Trophoblast cell (in vitro differentiated cells and primary cell): ENCODE measurements around the gene IFNA17.
"Not testable (repeated sequence)": the region's sequence is repeated elsewhere in the genome, so short reads cannot be mapped to it uniquely, and the experiment has no call there.

Experiments used
- DNase-seq, 2 donors: peaks; one replicate each; pipeline ENCODE4 v3.0.0-alpha.2; 2016
- H2AFZ ChIP-seq: 2 replicates; pipeline ENCODE4 v1.6.1; 2013; ENCODE audit warnings: low read length, moderate library complexity, mild to moderate bottlenecking; ENCODE audit not compliant: insufficient read depth, poor library complexity
- H2AK5ac ChIP-seq: 2 replicates; pipeline ENCODE4 v1.6.1; 2013; ENCODE audit warnings: mild to moderate bottlenecking, low read length
- H2BK120ac ChIP-seq: 2 replicates; pipeline ENCODE4 v1.6.1; 2013; ENCODE audit warnings: low read length, mild to moderate bottlenecking, moderate library complexity; ENCODE audit not compliant: insufficient read depth, poor library complexity
- H2BK12ac ChIP-seq: 2 replicates; pipeline ENCODE4 v1.6.1; 2013; ENCODE audit warnings: mild to moderate bottlenecking, low read length, moderate library complexity
- H2BK5ac ChIP-seq: 2 replicates; pipeline ENCODE4 v1.6.1; 2013; ENCODE audit warnings: low read length, low read depth, moderate library complexity, mild to moderate bottlenecking; ENCODE audit not compliant: poor library complexity
- H3K14ac ChIP-seq: 2 replicates; pipeline ENCODE4 v1.6.1; 2013; ENCODE audit warnings: mild to moderate bottlenecking, low read length
- H3K18ac ChIP-seq: 2 replicates; pipeline ENCODE4 v1.6.1; 2013; ENCODE audit warnings: mild to moderate bottlenecking, low read length
- H3K23ac ChIP-seq: 2 replicates; pipeline ENCODE4 v1.6.1; 2013; ENCODE audit warnings: low read length
- H3K27ac ChIP-seq: 2 replicates; pipeline ENCODE4 v1.5.1; 2013; ENCODE audit warnings: low read depth, mild to moderate bottlenecking, inconsistent platforms, low read length, moderate library complexity
- H3K27me3 ChIP-seq: 2 replicates; pipeline ENCODE4 v1.6.1; 2013; ENCODE audit warnings: inconsistent platforms, mild to moderate bottlenecking, low read length, moderate library complexity; ENCODE audit not compliant: insufficient read depth
- H3K36me3 ChIP-seq, 2 experiments: 1 replicate in 1 of 2; 2 replicates in 1 of 2; pipeline ENCODE4 v1.6.1; 2013; ENCODE audit warnings: low read length in 2 of 2, mild to moderate bottlenecking in 2 of 2, moderate library complexity in 1 of 2; ENCODE audit not compliant: insufficient read depth in 2 of 2, control insufficient read depth in 1 of 2
- H3K4ac ChIP-seq: 2 replicates; pipeline ENCODE4 v1.6.1; 2013; ENCODE audit warnings: low read depth, mild to moderate bottlenecking, low read length, moderate library complexity
- H3K4me1 ChIP-seq, 2 experiments: 1 replicate in 1 of 2; 2 replicates in 1 of 2; pipeline ENCODE4 v1.6.1; 2013; ENCODE audit warnings: low read length in 2 of 2, mild to moderate bottlenecking in 2 of 2, moderate library complexity in 1 of 2; ENCODE audit not compliant: insufficient read depth in 2 of 2, control insufficient read depth in 1 of 2
- H3K4me2 ChIP-seq: 2 replicates; pipeline ENCODE4 v1.6.1; 2013; ENCODE audit warnings: inconsistent platforms, mild to moderate bottlenecking, low read length, moderate library complexity
- H3K4me3 ChIP-seq: 2 replicates; pipeline ENCODE4 v1.5.1; 2013; ENCODE audit warnings: mild to moderate bottlenecking, low read depth, low read length, inconsistent platforms
- H3K79me1 ChIP-seq: one replicate; pipeline ENCODE4 v1.6.1; 2013; ENCODE audit warnings: low read length
- H3K79me2 ChIP-seq: 2 replicates; pipeline ENCODE4 v1.6.1; 2013; ENCODE audit warnings: low read length, mild to moderate bottlenecking; ENCODE audit not compliant: control insufficient read depth, insufficient read depth, poor library complexity
- H3K9ac ChIP-seq: 2 replicates; pipeline ENCODE4 v1.6.1; 2013; ENCODE audit warnings: mild to moderate bottlenecking, low read length
- H3K9me3 ChIP-seq: 2 replicates; pipeline ENCODE4 v1.6.1; 2013; ENCODE audit warnings: low read depth, mild to moderate bottlenecking, control low read depth, inconsistent platforms, low read length; ENCODE audit not compliant: insufficient read depth
- H4K12ac ChIP-seq: 2 replicates; pipeline ENCODE4 v1.6.1; 2013; ENCODE audit warnings: low read depth, mild to moderate bottlenecking, low read length, moderate library complexity
- H4K8ac ChIP-seq: 2 replicates; pipeline ENCODE4 v1.6.1; 2013; ENCODE audit warnings: low read depth, mild to moderate bottlenecking, low read length, moderate library complexity
- H4K91ac ChIP-seq: one replicate; pipeline ENCODE4 v1.6.1; 2013; ENCODE audit warnings: low read depth, mild to moderate bottlenecking, low read length, moderate library complexity
- WGBS: extraction: QIAGEN DNeasy Blood & Tissue Kit; methylation state at CpG from one replicate; pipeline ENCODE4 v1.1.7; 2013; ENCODE audit warnings: missing lambda C conversion rate; ENCODE audit not compliant: insufficient read length, insufficient coverage; ENCODE audit errors: extremely low coverage; 5-methylcytosine and 5-hydroxymethylcytosine counted together

Gene IFNA17

GRCh38 chr9:21251190-21251589 is 23.2 kb upstream of the IFNA17 start:
- no peak overlapping the region for H3K23ac ChIP-seq
- H3K4ac ChIP-seq: no peak overlapping the region
- H3K4me2 ChIP-seq: no peak overlapping the region
- H3K9me3 ChIP-seq: no peaks in the 10 kb centered on the region
- H3K18ac ChIP-seq: no peak overlapping the region
- H3K36me3 ChIP-seq: no peaks in the 10 kb centered on the region
- no peak overlapping the region for H2AK5ac ChIP-seq
- no peak overlapping the region for H4K12ac ChIP-seq
- H3K79me1 ChIP-seq: no peaks in the 10 kb centered on the region
- H3K27ac ChIP-seq: no peak overlapping the region
- H2BK120ac ChIP-seq: no peak overlapping the region
- H3K79me2 ChIP-seq: no peaks in the 10 kb centered on the region
- H3K9ac ChIP-seq: no peak overlapping the region
- H3K4me1 ChIP-seq: peaks cover 0 to 7% of the 10 kb centered on the region in 2 experiments
- no peak overlapping the region for H2AFZ ChIP-seq
- no peak overlapping the region for H4K8ac ChIP-seq
- H3K4me3 ChIP-seq: no peak overlapping the region
- no peak overlapping the region for H3K14ac ChIP-seq
- no peak for DNase-seq
- H3K27me3 ChIP-seq: no peaks in the 10 kb centered on the region
- H2BK5ac ChIP-seq: no peak overlapping the region
- WGBS: no CpG with 5 or more reads among the region's 1 CpG
- H4K91ac ChIP-seq: no peak overlapping the region
- H2BK12ac ChIP-seq: no peak overlapping the region

- Histone ChIP-seq H4K91ac (no peak overlapping the region), H3K4me1 (no peaks in the 10 kb centered on the region), H2AFZ (no peak overlapping the region), H3K27me3 (no peaks in the 10 kb centered on the region), H4K8ac (no peak overlapping the region), H2AK5ac (no peak overlapping the region), H3K14ac (no peak overlapping the region), H3K18ac (no peak overlapping the region), H3K36me3 (no peaks in the 10 kb centered on the region), H3K23ac (no peak overlapping the region), H2BK12ac (no peak overlapping the region), H3K4ac (no peak overlapping the region), H4K12ac (no peak overlapping the region), H3K9me3 (no peaks in the 10 kb centered on the region), H3K4me3 (no peak overlapping the region), H3K79me1 (no peaks in the 10 kb centered on the region), H3K9ac (no peak overlapping the region), H2BK5ac (no peak overlapping the region), H2BK120ac (no peak overlapping the region), H3K79me2 (no peaks in the 10 kb centered on the region), H3K4me2 (no peak overlapping the region), H3K27ac (no peak overlapping the region)
- WGBS: no CpG with 5 or more reads among the region's 2 CpGs
- DNase-seq: no peak
Measured at GRCh38 chr9:21244836-21245235, 16.8 kb upstream of the IFNA17 start.

GRCh38 chr9:21239911-21240310 is 11.9 kb upstream of the IFNA17 start, which contains the start of gene IFNA14:
Gene IFNA14 (minus strand): TSS chr9:21240005. CDS start chr9:21239935, 70 bp downstream.
- Histone ChIP-seq H3K4me2 (no peak within 1 kb of the TSS), H2BK120ac (no peak within 1 kb of the TSS), H3K4me3 (no peak within 1 kb of the TSS), H3K4ac (no peak within 1 kb of the TSS), H4K12ac (no peak within 1 kb of the TSS), H2AFZ (no peak within 1 kb of the TSS), H3K27ac (no peak within 1 kb of the TSS), H3K9ac (no peak within 1 kb of the TSS), H3K79me1 (no peaks in the 10 kb centered on the region), H3K18ac (no peak within 1 kb of the TSS), H3K14ac (no peak within 1 kb of the TSS), H3K27me3 (no peaks in the 10 kb centered on the region), H3K79me2 (no peaks in the 10 kb centered on the region), H3K23ac (no peak within 1 kb of the TSS), H4K8ac (no peak within 1 kb of the TSS), H2AK5ac (no peak within 1 kb of the TSS), H4K91ac (no peak within 1 kb of the TSS), H3K36me3 (no peaks in the 10 kb centered on the region), H2BK5ac (no peak within 1 kb of the TSS), H3K4me1 (no peaks in the 10 kb centered on the region), H3K9me3 (no peaks in the 10 kb centered on the region), H2BK12ac (no peak within 1 kb of the TSS)
- no peak for DNase-seq
- no CpG with 5 or more reads among the region's 2 CpGs for WGBS

DNA sequence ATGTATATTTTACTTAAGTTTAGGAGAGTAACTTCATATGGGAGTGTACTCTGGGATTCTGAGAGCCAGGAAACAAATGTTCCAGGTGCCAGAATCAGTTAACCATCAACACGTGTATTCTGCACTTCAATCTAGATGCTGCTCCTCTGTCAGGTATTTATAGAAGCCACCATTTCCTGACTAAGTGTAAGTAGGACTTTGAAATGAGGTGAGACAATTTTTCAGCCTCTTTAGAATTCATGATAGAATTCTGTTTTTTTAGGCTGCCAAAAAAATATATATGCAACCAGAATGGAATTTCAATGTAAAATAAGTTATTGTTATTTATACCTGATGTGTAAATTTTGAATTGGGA is 8.3 kb upstream of the IFNA17 start:
- not testable (repeated sequence) for H2BK5ac ChIP-seq, H3K27ac ChIP-seq
- WGBS: no CpG with 5 or more reads among the region's 1 CpG

More for the DNA sequence above, 8.3 kb upstream of the IFNA17 start:
- not testable (repeated sequence) for H3K4me3 ChIP-seq, H3K23ac ChIP-seq, H3K79me2 ChIP-seq, H2AFZ ChIP-seq, H2BK120ac ChIP-seq, H3K4me2 ChIP-seq, H3K4me1 ChIP-seq, H3K14ac ChIP-seq, H3K9ac ChIP-seq, H4K91ac ChIP-seq, H4K12ac ChIP-seq, H4K8ac ChIP-seq, H2AK5ac ChIP-seq, H2BK12ac ChIP-seq, H3K9me3 ChIP-seq, H3K27me3 ChIP-seq, DNase-seq, H3K18ac ChIP-seq, H3K79me1 ChIP-seq, H3K36me3 ChIP-seq, H3K4ac ChIP-seq
